HCT116 (cell line): ENCODE results near the gene ITGA4.

Experiments used
- CTCF ChIP-seq, 3 experiments: fragments of 200-600 bp in 1 of 3; sonication (generic) in 1 of 3; IDR thresholded peaks in 2 of 3; conservative IDR thresholded peaks in 1 of 3; 2 replicates each; pipeline ENCODE4 v1.5.1; 2012 to 2017; ENCODE audit warnings: low read depth in 2 of 3, low read length in 2 of 3, antibody characterized with exemption in 1 of 3, borderline replicate concordance in 1 of 3, control low read depth in 1 of 3, mild to moderate bottlenecking in 1 of 3, mixed read lengths in 1 of 3, mixed run types in 1 of 3, moderate library complexity in 1 of 3; ENCODE audit not compliant: insufficient read depth in 1 of 3
- EZH2 ChIP-seq: fragments of 200-600 bp; sonication (generic); IDR thresholded peaks from 2 replicates; pipeline ENCODE4 v1.6.1; 2017; ENCODE audit warnings: antibody characterized with exemption, mixed run types
- EZH2phosphoT487 ChIP-seq: fragments of 200-600 bp; IDR thresholded peaks from 2 replicates; pipeline ENCODE4 v1.6.1; 2018; ENCODE audit warnings: antibody characterized with exemption, borderline replicate concordance
- MAX ChIP-seq: IDR thresholded peaks from 2 replicates; pipeline ENCODE4 v1.6.1; 2012
- POLR2A ChIP-seq: IDR thresholded peaks from 2 replicates; pipeline ENCODE4 v1.7.0; 2011; ENCODE audit warnings: borderline replicate concordance; ENCODE audit not compliant: insufficient read depth, insufficient read length; ENCODE audit errors: extremely low read depth
- YY1 ChIP-seq: IDR thresholded peaks from 2 replicates; pipeline ENCODE4 v1.6.1; 2011; ENCODE audit warnings: low read length, low read depth, moderate library complexity, mild to moderate bottlenecking; ENCODE audit not compliant: insufficient replicate concordance; ENCODE audit errors: extremely low read depth
- ZFX ChIP-seq: fragments of 450-650 bp; IDR thresholded peaks from 2 replicates; pipeline ENCODE4 v1.6.1; 2017
- TF ChIP-seq, protein P1 (sequence below): IDR thresholded peaks from 2 replicates; pipeline ENCODE4 v1.6.1; 2012; ENCODE audit warnings: low read depth

GRCh38 chr2:181523756-181524155 is 66.6 kb downstream of the ITGA4 start:
- TF ChIP-seq MAX (no peak), CTCF (IDR thresholded peaks at IDR 0.05 in 2 of 3, conservative IDR thresholded peaks at IDR 0.05 in 1 of 3; ENCODE audit: borderline replicate concordance in 1 of 3, insufficient read depth in 1 of 3, low read depth in 2 of 3, low read length in 2 of 3) (no peak), EZH2 (no peak), EZH2phosphoT487 (no peak), ZFX (no peak), POLR2A (no peak), YY1 (no peak)
- TF ChIP-seq, protein P1, sequence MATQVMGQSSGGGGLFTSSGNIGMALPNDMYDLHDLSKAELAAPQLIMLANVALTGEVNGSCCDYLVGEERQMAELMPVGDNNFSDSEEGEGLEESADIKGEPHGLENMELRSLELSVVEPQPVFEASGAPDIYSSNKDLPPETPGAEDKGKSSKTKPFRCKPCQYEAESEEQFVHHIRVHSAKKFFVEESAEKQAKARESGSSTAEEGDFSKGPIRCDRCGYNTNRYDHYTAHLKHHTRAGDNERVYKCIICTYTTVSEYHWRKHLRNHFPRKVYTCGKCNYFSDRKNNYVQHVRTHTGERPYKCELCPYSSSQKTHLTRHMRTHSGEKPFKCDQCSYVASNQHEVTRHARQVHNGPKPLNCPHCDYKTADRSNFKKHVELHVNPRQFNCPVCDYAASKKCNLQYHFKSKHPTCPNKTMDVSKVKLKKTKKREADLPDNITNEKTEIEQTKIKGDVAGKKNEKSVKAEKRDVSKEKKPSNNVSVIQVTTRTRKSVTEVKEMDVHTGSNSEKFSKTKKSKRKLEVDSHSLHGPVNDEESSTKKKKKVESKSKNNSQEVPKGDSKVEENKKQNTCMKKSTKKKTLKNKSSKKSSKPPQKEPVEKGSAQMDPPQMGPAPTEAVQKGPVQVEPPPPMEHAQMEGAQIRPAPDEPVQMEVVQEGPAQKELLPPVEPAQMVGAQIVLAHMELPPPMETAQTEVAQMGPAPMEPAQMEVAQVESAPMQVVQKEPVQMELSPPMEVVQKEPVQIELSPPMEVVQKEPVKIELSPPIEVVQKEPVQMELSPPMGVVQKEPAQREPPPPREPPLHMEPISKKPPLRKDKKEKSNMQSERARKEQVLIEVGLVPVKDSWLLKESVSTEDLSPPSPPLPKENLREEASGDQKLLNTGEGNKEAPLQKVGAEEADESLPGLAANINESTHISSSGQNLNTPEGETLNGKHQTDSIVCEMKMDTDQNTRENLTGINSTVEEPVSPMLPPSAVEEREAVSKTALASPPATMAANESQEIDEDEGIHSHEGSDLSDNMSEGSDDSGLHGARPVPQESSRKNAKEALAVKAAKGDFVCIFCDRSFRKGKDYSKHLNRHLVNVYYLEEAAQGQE: no peak
